GM19395 (cell line): ENCODE data around the gene NCR3LG1.

ENCODE experiments used
- ATAC-seq: cut with Tn5 transposase; IDR thresholded peaks from one replicate; pipeline ENCODE4 v1.9.1; 2021; ENCODE audit warnings: mild to moderate bottlenecking, moderate library complexity; ENCODE audit not compliant: unreplicated experiment

The NCR3LG1 gene

DNA sequence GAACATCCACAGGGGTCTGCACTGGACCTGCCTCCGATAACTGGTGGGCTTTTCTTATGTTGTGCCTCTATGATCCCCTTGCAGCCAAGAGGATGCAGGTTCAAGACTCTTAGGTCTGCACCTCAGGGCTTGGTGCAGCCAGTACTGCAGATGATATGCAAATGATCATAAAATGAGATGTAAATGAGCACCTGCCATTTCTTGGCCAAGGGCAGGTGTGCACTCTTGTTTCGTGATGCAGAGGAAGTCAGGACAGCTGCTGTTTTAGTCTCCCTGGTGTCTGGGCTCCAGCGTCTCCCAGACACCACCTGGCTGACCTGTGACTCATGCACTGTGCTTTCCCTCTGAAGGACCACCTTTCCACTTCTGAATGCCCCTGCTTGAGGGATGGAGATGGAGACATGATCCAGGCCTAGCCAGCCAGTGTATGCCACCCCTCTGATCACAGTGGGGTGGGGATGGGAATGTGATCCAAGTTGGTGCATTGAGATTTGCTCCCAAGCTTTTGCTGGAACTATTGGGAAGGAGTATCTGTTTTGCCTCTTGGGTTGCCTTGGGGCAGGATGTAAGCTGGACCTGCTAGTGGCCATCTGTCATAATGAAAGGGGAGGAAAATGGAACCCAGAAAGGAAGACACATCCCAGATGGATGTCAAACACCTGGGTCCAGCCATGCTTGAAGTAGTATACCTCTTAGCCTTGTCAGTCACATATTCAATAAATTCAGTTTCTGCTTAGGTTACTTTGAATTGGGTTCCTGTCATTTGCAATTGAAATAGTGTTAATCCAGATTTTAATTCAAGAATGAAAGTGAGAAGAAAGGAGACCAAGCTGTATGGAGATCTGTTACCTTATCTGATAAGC, 40.1 kb downstream of the NCR3LG1 start:
- ATAC-seq, result no peak

DNA sequence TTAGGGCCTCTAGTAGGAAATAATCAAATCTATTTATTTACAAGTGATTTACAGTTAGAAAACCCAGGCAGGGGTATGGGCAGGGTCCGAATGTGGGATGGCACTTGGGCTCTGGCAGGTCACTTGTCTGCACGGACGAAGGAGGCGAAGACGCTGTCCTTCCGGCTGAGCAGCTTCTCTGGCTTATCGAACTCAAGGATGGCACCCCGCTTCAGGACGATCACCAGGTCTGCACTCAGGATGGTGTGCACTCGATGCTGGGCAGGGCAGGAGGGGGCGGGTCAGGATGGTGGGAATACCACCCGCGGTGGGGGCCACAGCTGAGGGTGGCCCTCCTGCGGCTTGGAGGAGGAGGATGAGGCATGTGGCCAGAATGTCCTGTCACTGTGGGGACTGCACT, 41.3 kb downstream of the NCR3LG1 start:
- no peak for ATAC-seq

DNA sequence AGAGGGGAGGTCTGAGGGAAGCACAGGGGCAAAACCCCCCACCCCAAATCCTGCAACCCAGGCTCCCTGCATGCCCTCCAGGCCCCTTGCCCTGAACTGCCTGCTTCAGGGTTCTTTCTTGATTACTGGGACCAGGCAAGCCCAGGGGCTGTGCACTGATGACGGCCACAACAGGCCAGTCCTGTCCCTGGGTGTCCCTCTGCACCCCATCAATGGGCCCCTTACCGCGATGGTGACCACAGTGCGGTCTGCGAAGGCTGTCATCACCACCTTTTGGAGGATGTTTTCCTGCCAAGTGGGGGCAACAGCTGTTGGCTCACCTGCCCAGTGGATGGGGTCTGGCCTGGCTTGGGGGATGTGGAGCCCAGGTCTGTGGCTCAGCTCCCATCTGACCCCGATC, 41.9 kb downstream of the NCR3LG1 start:
- no peak for ATAC-seq

- no peak for ATAC-seq
Observed at GRCh38 chr11:17394743-17395390, 43.3 kb downstream of the NCR3LG1 start.

DNA sequence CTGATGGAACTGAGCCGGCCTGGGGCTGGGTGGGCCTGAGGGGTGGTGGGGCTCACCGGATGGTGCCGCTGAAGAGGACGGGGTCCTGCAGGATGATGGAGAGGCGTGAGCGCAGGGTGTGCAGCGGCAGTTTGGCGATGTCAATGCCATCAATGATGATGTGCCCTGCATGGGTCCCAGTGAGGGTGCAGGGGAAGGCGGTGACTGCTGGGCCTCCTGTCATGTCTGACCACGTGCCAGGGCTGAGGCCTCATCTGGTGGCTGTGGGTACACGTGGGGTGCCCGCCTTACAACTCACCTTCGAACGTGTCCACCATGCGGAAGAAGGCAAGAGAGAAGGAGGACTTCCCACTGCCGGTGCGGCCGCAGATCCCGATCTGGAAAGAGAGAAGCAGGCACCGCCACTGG, 44.0 kb downstream of the NCR3LG1 start:
- no peak for ATAC-seq

GRCh38 chr11:17395978-17396377, 44.4 kb downstream of the NCR3LG1 start:
- no peak for ATAC-seq

DNA sequence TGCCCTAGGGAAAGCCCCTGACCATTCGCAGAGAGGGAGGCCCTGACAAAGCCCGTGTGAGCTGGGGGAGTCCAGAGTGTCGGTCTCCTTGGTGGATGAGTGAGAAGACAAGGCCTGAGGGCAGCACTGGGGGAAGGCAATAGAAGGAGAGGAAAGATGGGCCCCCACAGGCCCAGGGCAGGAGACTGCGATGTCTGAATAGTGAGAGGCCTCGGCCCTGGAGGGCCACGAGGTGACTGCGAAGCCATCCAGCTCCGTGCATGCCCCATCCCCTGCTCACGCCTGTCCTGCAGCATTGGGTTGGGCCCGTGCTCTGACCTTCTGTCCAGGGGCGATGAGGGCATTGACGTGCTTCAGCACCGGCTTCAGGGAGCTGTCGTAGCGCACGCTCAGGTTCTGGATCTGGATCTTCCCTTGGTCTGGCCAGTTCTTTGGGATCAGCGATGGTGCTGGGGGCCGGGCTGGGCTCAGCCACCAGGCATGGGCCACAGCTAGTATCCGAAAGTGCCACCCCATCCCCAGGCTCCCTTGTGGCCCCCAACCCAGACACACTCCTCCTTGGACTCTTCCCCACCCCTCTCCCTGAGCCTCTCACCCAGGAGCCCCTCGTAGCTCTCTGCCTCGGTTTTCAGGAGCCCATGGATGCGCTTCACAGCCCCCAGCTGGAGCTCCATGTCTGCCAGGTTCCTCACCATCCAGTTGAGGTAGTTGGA, 45.2 kb downstream of the NCR3LG1 start:
- ATAC-seq, result no peak

GRCh38 chr11:17397311-17398002, 45.9 kb downstream of the NCR3LG1 start:
- no peak for ATAC-seq

GRCh38 chr11:17399236-17399635, 47.6 kb downstream of the NCR3LG1 start:
- ATAC-seq, result no peak

DNA sequence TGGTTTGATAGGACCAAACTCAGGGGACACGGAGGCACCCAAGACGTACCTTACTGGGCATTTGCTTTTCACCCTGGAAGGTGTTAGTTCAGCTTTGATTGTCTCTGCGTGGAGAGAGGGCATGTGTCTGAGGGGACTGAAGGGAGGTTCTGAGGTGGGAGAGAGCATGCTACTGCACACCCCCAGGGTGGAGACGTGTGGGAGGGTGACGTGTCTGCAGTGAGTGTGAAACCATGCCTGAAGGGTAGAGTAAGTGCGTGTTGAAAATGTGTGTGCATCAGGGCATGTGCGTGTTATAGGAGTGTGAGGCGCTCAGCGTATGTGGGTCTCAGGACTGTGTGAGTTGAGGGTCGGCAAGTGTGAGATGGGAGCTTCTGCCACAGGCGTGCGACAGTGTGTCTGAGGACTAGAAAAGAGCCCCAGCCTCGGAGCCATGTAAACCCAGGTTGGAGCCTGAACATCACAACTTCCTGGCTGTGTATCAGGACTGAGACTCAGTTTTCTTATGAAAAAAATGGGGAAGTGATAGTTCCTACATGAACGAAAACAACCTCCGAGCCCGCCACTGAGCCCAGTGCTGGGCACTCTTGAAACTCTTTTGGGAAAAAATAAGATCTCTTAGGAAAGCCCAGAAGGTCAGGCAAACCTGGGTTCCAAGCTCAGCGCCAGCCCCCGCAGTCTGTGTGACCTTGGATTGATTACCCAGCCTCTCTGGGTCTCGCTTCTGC, 48.6 kb downstream of the NCR3LG1 start:
- ATAC-seq, result peak; percentile 63

DNA sequence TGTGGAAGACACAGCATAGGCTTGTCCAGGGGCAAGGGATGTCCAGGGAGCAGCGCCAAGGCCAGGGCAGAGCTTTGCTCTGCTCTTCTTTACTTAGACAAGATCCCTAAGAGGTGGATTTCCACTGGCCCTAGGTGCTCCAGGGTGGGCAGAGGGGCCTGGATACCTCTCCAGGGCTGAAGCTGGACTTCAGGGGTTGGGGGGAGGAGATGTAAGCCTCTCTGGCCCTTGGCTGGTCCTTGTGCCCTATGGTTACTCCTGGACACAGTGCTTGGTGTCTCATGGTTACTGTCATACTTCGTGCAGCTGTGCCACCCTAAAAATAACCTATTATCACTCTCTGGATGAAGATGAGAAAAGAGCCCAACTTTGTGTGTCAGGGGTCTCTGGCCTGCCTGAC, 49.7 kb downstream of the NCR3LG1 start:
- no peak for ATAC-seq

- no peak for ATAC-seq
Observed at GRCh38 chr11:17401841-17402240, 50.2 kb downstream of the NCR3LG1 start.

GRCh38 chr11:17402486-17402885, 50.9 kb downstream of the NCR3LG1 start:
- no peak for ATAC-seq

- ATAC-seq, result no peak
Observed at GRCh38 chr11:17403980-17404759, 52.6 kb downstream of the NCR3LG1 start.

GRCh38 chr11:17405232-17406005, 53.8 kb downstream of the NCR3LG1 start:
- ATAC-seq, result peak; percentile 52

- ATAC-seq, result no peak
Observed at GRCh38 chr11:17406082-17406817, 54.6 kb downstream of the NCR3LG1 start.

DNA sequence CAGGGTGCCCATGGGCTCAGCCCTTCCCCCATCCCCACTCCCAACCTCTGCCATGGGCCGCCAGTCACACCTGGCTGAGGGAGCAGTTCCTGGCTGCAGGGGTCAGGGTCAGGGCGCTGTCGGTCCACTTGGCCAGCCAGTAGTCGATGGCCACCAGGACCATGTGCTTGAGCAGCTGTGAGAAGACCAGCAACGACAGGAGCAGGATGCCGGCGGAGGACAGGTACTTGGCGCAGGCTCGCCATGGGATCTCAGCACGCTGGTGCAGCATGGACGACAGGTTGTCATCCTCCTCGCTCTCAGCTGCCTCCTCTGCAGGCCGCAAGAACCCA, 55.2 kb downstream of the NCR3LG1 start:
- ATAC-seq, result no peak

GRCh38 chr11:17407575-17407974, 56.0 kb downstream of the NCR3LG1 start:
- no peak for ATAC-seq
